HCT116 (cell line): ENCODE results near the gene AKR7A3.
"Not testable (repeated sequence)": the region's sequence is repeated elsewhere in the genome, so short reads cannot be mapped to it uniquely, and the experiment has no call there.

Experiments
- EZH2 ChIP-seq: fragments of 200-600 bp; sonication (generic); IDR thresholded peaks from 2 replicates; pipeline ENCODE4 v1.6.1; 2017; ENCODE audit warnings: antibody characterized with exemption, mixed run types
- JUND ChIP-seq: IDR thresholded peaks from 2 replicates; pipeline ENCODE4 v1.6.1; 2012
- POLR2A ChIP-seq: IDR thresholded peaks from 2 replicates; pipeline ENCODE4 v1.7.0; 2011; ENCODE audit warnings: borderline replicate concordance; ENCODE audit not compliant: insufficient read depth, insufficient read length; ENCODE audit errors: extremely low read depth
- TCF7L2 ChIP-seq: IDR thresholded peaks from 2 replicates; pipeline ENCODE4 v1.7.0; 2011; ENCODE audit warnings: borderline replicate concordance, inconsistent platforms; ENCODE audit not compliant: insufficient read depth, insufficient read length; ENCODE audit errors: extremely low read depth
- TF ChIP-seq, protein P1 (sequence below), 3 experiments: fragments of 200-600 bp in 1 of 3; sonication (generic) in 1 of 3; IDR thresholded peaks in 2 of 3; conservative IDR thresholded peaks in 1 of 3; 2 replicates each; pipeline ENCODE4 v1.5.1; 2012 to 2017; ENCODE audit warnings: low read depth in 2 of 3, low read length in 2 of 3, antibody characterized with exemption in 1 of 3, borderline replicate concordance in 1 of 3, control low read depth in 1 of 3, mild to moderate bottlenecking in 1 of 3, mixed read lengths in 1 of 3, mixed run types in 1 of 3, moderate library complexity in 1 of 3; ENCODE audit not compliant: insufficient read depth in 1 of 3

GRCh38 chr1:19304081-19304480, 15.5 kb upstream of the AKR7A3 start:
- TF ChIP-seq, protein P1, sequence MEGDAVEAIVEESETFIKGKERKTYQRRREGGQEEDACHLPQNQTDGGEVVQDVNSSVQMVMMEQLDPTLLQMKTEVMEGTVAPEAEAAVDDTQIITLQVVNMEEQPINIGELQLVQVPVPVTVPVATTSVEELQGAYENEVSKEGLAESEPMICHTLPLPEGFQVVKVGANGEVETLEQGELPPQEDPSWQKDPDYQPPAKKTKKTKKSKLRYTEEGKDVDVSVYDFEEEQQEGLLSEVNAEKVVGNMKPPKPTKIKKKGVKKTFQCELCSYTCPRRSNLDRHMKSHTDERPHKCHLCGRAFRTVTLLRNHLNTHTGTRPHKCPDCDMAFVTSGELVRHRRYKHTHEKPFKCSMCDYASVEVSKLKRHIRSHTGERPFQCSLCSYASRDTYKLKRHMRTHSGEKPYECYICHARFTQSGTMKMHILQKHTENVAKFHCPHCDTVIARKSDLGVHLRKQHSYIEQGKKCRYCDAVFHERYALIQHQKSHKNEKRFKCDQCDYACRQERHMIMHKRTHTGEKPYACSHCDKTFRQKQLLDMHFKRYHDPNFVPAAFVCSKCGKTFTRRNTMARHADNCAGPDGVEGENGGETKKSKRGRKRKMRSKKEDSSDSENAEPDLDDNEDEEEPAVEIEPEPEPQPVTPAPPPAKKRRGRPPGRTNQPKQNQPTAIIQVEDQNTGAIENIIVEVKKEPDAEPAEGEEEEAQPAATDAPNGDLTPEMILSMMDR (IDR thresholded peaks at IDR 0.05 in 2 of 3, conservative IDR thresholded peaks at IDR 0.05 in 1 of 3; ENCODE audit: borderline replicate concordance in 1 of 3, insufficient read depth in 1 of 3, low read depth in 2 of 3, low read length in 2 of 3) = not testable (repeated sequence)
- TF ChIP-seq POLR2A, EZH2, JUND, TCF7L2: not testable (repeated sequence)
